ENCODE measurements around the gene PGAP2.
"Not testable (repeated sequence)": the region's sequence is repeated elsewhere in the genome, so short reads cannot be mapped to it uniquely, and the experiment has no call there.

GRCh38 chr11:3766836-3767235 is 41.5 kb upstream of the PGAP2 start:
- not testable (repeated sequence) for TF ChIP-seq ZNF121 (tag by site-specific recombination; IDR thresholded peaks at IDR 0.05); CTCF (tag by site-specific recombination; IDR thresholded peaks at IDR 0.05); ZNF610 (tag by site-specific recombination; IDR thresholded peaks at IDR 0.05; ENCODE audit: borderline replicate concordance); YY1 (tag by site-specific recombination; IDR thresholded peaks at IDR 0.05); ZNF561 (tag by site-specific recombination; IDR thresholded peaks at IDR 0.05; ENCODE audit: borderline replicate concordance); ZNF132 (tag by site-specific recombination; IDR thresholded peaks at IDR 0.05; ENCODE audit: borderline replicate concordance); ZNF473 (tag by site-specific recombination; IDR thresholded peaks at IDR 0.05); WT1 (tag by site-specific recombination; IDR thresholded peaks at IDR 0.05); ZBTB11 (tag by site-specific recombination; conservative IDR thresholded peaks at IDR 0.05; ENCODE audit: low read depth); ZNF626 (tag by site-specific recombination; IDR thresholded peaks at IDR 0.05)
